ENCODE results near the gene HAUS2.

Gene HAUS2

GRCh38 chr15:42605796-42606195, 57.2 kb downstream of the HAUS2 start:
- DNase-seq (ENCODE audit: low spot score) (no peak), FAIRE-seq (no peak)

DNA sequence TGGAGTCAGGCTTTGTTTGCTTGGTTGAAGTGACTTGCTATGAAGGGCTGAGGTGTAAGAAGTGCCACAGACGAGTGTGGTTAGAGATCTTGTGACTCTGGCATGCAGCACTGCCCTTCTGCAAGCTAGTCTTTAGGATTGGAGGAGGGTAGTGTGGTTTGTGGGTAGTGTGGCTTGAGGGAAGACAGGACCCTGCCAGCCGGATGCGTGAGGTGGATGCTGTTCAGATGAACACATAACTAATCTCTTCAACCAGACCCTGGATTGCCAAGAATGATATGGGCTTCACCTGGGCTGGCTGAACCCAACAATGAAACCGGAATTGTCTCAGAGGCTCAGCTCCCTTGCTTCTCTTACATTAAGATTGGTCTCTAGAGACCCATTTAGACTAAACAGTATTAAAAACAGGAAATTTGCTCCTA, 59.5 kb downstream of the HAUS2 start:
- DNase-seq (ENCODE audit: low spot score), result peak; percentile 88
- FAIRE-seq, result peak; percentile 92

DNA sequence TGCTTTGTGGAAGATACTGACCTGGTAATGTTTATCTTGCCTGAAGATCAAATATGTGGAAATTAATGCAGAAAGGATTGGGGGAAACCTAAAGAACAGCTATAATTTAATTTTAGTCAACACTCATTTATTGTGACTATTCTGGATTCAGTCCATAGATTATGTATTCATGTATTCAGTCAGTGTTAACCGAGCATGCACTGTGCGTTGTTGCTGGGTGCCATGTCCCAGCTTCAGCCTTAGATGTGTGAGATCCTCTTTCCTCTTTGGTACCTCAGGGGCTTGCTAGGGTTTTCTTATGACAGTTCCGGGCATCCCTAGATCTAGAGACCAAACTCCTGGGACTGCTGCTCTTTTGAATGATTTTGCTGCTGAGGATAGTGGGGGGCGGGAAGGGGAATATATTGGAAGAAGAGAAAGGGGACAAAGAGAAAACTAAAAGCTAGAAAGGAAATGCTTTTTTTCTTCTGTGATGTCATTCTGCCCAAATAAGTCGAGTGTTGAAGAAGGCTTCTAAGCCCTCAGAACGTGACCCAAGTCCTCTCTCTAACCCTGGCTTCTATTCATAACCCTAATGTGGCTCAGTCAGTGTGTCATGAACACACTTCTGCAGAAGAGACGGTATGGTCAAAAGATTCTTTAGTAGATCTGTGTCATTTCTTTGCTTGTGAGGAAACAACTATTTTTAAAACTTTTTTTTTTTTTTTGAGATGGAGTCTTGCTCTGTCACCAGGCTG, 60.3 kb downstream of the HAUS2 start:
- FAIRE-seq, result no peak
- DNase-seq (ENCODE audit: low spot score), result no peak

DNA sequence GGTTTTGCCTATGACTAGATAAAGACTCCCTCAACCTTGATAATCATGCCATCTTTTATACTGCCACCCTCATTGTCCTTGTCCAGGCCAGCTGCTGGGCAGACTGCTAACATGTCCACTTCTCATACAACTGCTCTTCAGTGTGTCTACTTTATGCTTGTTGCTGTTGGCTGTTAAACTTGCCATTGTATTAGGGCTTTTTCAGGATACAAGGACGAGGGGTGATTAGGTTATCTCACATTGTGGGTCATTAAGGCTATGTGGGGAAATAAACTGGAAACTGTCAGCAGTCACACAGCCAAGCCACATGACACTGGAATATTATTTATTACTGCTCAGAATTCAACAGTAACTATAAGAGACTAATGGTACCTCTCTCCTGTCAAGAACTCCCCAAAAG, 62.9 kb downstream of the HAUS2 start:
- no peak for FAIRE-seq
- no peak for DNase-seq (ENCODE audit: low spot score)

- DNase-seq (ENCODE audit: low spot score) (no peak), FAIRE-seq (no peak)
Observed at GRCh38 chr15:42612367-42612912, 63.8 kb downstream of the HAUS2 start.

DNA sequence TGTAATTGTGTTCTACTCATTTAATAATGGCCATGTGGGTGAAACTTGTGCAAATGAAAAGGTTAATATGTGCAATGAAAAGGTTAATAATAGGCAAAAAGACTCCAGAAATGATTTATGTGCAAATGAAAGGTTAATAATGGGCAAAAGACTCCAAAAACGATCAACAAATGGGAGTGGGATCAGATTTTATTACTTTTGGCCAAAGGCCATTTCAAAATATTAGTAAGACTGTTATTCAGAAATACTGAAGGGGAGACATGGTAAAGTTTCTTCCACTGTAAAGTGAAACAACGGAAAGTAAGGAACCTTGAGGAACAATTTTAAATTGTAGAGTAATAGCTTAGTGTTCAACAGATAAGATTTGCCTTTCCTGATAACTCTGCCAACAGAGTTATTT, 67.5 kb downstream of the HAUS2 start:
- DNase-seq (ENCODE audit: low spot score), result no peak
- FAIRE-seq, result no peak

Data from RCC 7860 (cell line).